GM23248 (cell line): ENCODE data around the gene AARS2.

Experiments
- EZH2 ChIP-seq: fragments of 200-600 bp; sonication (generic); IDR thresholded peaks from 2 replicates; pipeline ENCODE4 v1.6.1; 2018; ENCODE audit warnings: antibody characterized with exemption, mild to moderate bottlenecking; ENCODE audit not compliant: insufficient read depth, poor library complexity, severe bottlenecking
- EZH2phosphoT487 ChIP-seq: fragments of 200-600 bp; sonication (generic); IDR thresholded peaks from 2 replicates; pipeline ENCODE4 v1.6.1; 2018; ENCODE audit warnings: antibody characterized with exemption, moderate library complexity, mild to moderate bottlenecking, low read depth; ENCODE audit not compliant: insufficient read depth

GRCh38 chr6:44311767-44312166, 1.4 kb downstream of the AARS2 start:
- TF ChIP-seq EZH2phosphoT487 = no peak
- no peak for TF ChIP-seq EZH2
